Small intestine (tissue), 7 donors: Measurements from ENCODE around the gene RALBP1. TPM values are rescaled to one million over a fixed set of nuclear protein-coding genes. Genes with fewer than 3 reads are reported as not detected.

ENCODE experiments used
- DNase-seq, 2 donors: peaks; one replicate each; pipeline versions ENCODE4 v3.0.0 to v3.0.0-alpha.2; 2013
- FAIRE-seq: peaks from 2 replicates; lab custom pipeline; 2012; peaks lifted over from hg19 to GRCh38; lab: Jason Lieb, UNC
- H3K27ac ChIP-seq, 3 donors: one replicate each; pipeline ENCODE4 v1.5.1; 2013; ENCODE audit warnings: low read length in 2 of 3, mild to moderate bottlenecking in 2 of 3, control low read depth in 1 of 3, inconsistent platforms in 1 of 3, low read depth in 1 of 3, moderate library complexity in 1 of 3
- H3K27me3 ChIP-seq, 3 donors: one replicate each; pipeline ENCODE4 v1.6.1; 2013; ENCODE audit warnings: low read length in 3 of 3, inconsistent platforms in 1 of 3; ENCODE audit not compliant: control insufficient read depth in 3 of 3, insufficient read depth in 3 of 3
- H3K36me3 ChIP-seq, 3 donors: one replicate each; pipeline ENCODE4 v1.6.1; 2013; ENCODE audit warnings: low read length in 3 of 3, inconsistent platforms in 1 of 3, low read depth in 1 of 3, mild to moderate bottlenecking in 1 of 3, moderate library complexity in 1 of 3; ENCODE audit not compliant: control insufficient read depth in 3 of 3, insufficient read depth in 2 of 3
- H3K4me1 ChIP-seq, 3 donors: one replicate each; pipeline ENCODE4 v1.6.1; 2013; ENCODE audit warnings: low read length in 2 of 3, inconsistent platforms in 1 of 3, low read depth in 1 of 3, mild to moderate bottlenecking in 1 of 3, moderate library complexity in 1 of 3; ENCODE audit not compliant: control insufficient read depth in 3 of 3, insufficient read depth in 2 of 3
- H3K4me3 ChIP-seq, 3 donors: one replicate each; pipeline ENCODE4 v1.5.1; 2013; ENCODE audit warnings: low read length in 3 of 3, control low read depth in 1 of 3, inconsistent platforms in 1 of 3, low read depth in 1 of 3, mild to moderate bottlenecking in 1 of 3, moderate library complexity in 1 of 3
- H3K9me3 ChIP-seq, 2 donors: one replicate each; pipeline ENCODE4 v1.6.1; 2013; ENCODE audit warnings: low read depth in 1 of 2, low read length in 1 of 2; ENCODE audit not compliant: control insufficient read depth in 2 of 2, insufficient read depth in 1 of 2
- WGBS, 3 donors: extraction: QIAGEN DNeasy Blood & Tissue Kit; methylation state at CpG; one replicate each; pipeline ENCODE4 v1.1.7; 2013; 5-methylcytosine and 5-hydroxymethylcytosine counted together
- polyA plus RNA-seq, 4 donors: library from polyadenylated mRNA; stranded (reverse) in 3 of 4; unstranded in 1 of 4; fragments of 200-250 nt in 3 of 4; fragments of 120-200 nt in 1 of 4; gene quantifications; one replicate each; pipeline versions ENCODE4 v1.2.1 to v1.2.3, GENCODE V29; 2013
- donor health status: healthy with polysubstance abuse.
- donor health status: control.
- donor health status: control.
- donor health status: Bipolar disorder and iron deficiency.
- donor health status: healthy.

The RALBP1 gene
- polyA plus RNA-seq, 4 donors, result 18.1 to 32.2 (median 25.0) TPM

- FAIRE-seq (no peak), DNase-seq (peak; percentile 33 to 74)
These were observed 46.5 kb downstream of the RALBP1 start for GRCh38 chr18:9521770-9522169.

GRCh38 chr18:9522952-9523351 lies 47.6 kb downstream of the RALBP1 start:
- WGBS, 3 donors, result 66 to 80% (median 77%) methylated on average over 6 of the region's 6 CpGs
- Histone ChIP-seq H3K36me3 (peaks cover 2 to 21% (median 4%) of the 10 kb centered on the region in 3 donors), H3K27ac (no peak overlapping the region), H3K27me3 (no peaks in the 10 kb centered on the region), H3K4me3 (no peak overlapping the region), H3K9me3 (no peaks in the 10 kb centered on the region), H3K4me1 (peaks cover 0 to 7% (median 3%) of the 10 kb centered on the region in 3 donors)
- no peak for FAIRE-seq
- DNase-seq, result no peak

More at GRCh38 chr18:9521770-9522169, 46.5 kb downstream of the RALBP1 start:
- H3K9me3 ChIP-seq, result no peaks in the 10 kb centered on the region
- H3K27ac ChIP-seq, result no peak overlapping the region
- H3K4me3 ChIP-seq, result no peak overlapping the region
- WGBS, 3 donors, result 45 to 73% (median 71%) methylated on average over 7 of the region's 7 CpGs
- peaks cover 0 to 7% (median 3%) of the 10 kb centered on the region in 3 donors for H3K4me1 ChIP-seq
- H3K27me3 ChIP-seq, result no peaks in the 10 kb centered on the region
- peaks cover under 1 to 22% (median 2%) of the 10 kb centered on the region in 3 donors for H3K36me3 ChIP-seq

GRCh38 chr18:9526458-9526857 lies 51.1 kb downstream of the RALBP1 start:
- Histone ChIP-seq H3K4me1 (peaks cover 0 to 7% (median 3%) of the 10 kb centered on the region in 3 donors), H3K27me3 (no peaks in the 10 kb centered on the region), H3K36me3 (peaks cover 2 to 27% (median 8%) of the 10 kb centered on the region in 3 donors), H3K4me3 (no peak overlapping the region), H3K9me3 (no peaks in the 10 kb centered on the region), H3K27ac (no peak overlapping the region)
- no peak for DNase-seq
- no peak for FAIRE-seq

- FAIRE-seq, result no peak
- H3K9me3 ChIP-seq, result no peaks in the 10 kb centered on the region
- peaks cover 13 to 35% (median 19%) of the 10 kb centered on the region in 3 donors for H3K36me3 ChIP-seq
- H3K27me3 ChIP-seq, result no peaks in the 10 kb centered on the region
- no peaks in the 10 kb centered on the region for H3K4me1 ChIP-seq
- no peak for DNase-seq
- 92 to 98% (median 95%) methylated on average over 6 of the region's 6 CpGs for WGBS, 3 donors
- H3K27ac ChIP-seq, result no peak overlapping the region
- no peak overlapping the region for H3K4me3 ChIP-seq
These were observed 55.1 kb downstream of the RALBP1 start for GRCh38 chr18:9530226-9531009.

- Histone ChIP-seq H3K9me3 (no peaks in the 10 kb centered on the region), H3K27me3 (no peaks in the 10 kb centered on the region), H3K4me3 (no peak overlapping the region), H3K27ac (no peak overlapping the region), H3K36me3 (peaks cover 12 to 43% (median 21%) of the 10 kb centered on the region in 3 donors), H3K4me1 (no peaks in the 10 kb centered on the region)
- DNase-seq (no peak), FAIRE-seq (no peak)
- 92 to 96% (median 95%) methylated on average over 7 of the region's 7 CpGs for WGBS, 3 donors
These were observed 56.6 kb downstream of the RALBP1 start for GRCh38 chr18:9531791-9532410.

- no peaks in the 10 kb centered on the region for H3K9me3 ChIP-seq
- no peak overlapping the region for H3K4me3 ChIP-seq
- DNase-seq (no peak), FAIRE-seq (no peak)
- H3K4me1 ChIP-seq, result no peaks in the 10 kb centered on the region
- H3K36me3 ChIP-seq, result peaks cover 7 to 54% (median 21%) of the 10 kb centered on the region in 3 donors
- H3K27ac ChIP-seq, result no peak overlapping the region
- no peaks in the 10 kb centered on the region for H3K27me3 ChIP-seq
- WGBS, 3 donors, result 94 to 95% (median 95%) methylated on average over 11 of the region's 11 CpGs
These were observed 59.5 kb downstream of the RALBP1 start for GRCh38 chr18:9534844-9535243.

- 87 to 94% (median 88%) methylated on average over 27 of the region's 27 CpGs for WGBS, 3 donors
- no peak overlapping the region for H3K27ac ChIP-seq
These were observed 60.2 kb downstream of the RALBP1 start for GRCh38 chr18:9535430-9535991.

GRCh38 chr18:9536354-9537152 lies 61.2 kb downstream of the RALBP1 start:
- no peaks in the 10 kb centered on the region for H3K9me3 ChIP-seq
- WGBS, 3 donors, result 94 to 97% (median 96%) methylated on average over 19 of the region's 24 CpGs
- no peak for FAIRE-seq
- peaks cover 7 to 54% (median 21%) of the 10 kb centered on the region in 3 donors for H3K36me3 ChIP-seq
- no peaks in the 10 kb centered on the region for H3K27me3 ChIP-seq
- no peaks in the 10 kb centered on the region for H3K4me1 ChIP-seq
- H3K27ac ChIP-seq, result no peak overlapping the region
- H3K4me3 ChIP-seq, result no peak overlapping the region
- no peak for DNase-seq

More at GRCh38 chr18:9535430-9535991, 60.2 kb downstream of the RALBP1 start:
- Histone ChIP-seq H3K36me3 (peaks cover 7 to 57% (median 21%) of the 10 kb centered on the region in 3 donors), H3K27me3 (no peaks in the 10 kb centered on the region), H3K4me1 (no peaks in the 10 kb centered on the region), H3K4me3 (no peak overlapping the region), H3K9me3 (no peaks in the 10 kb centered on the region)
- FAIRE-seq, result no peak
- no peak for DNase-seq
